SK-N-SH treated with all-trans-retinoic acid at 6 μM for 48 hours (cell line): ENCODE data around the gene ASB13.

ENCODE experiments used
- ATAC-seq: fragments of 200-7000 bp; cut with Tn5 transposase; 3 replicates; pipeline ENCODE4 v1.9.1; 2020; ENCODE audit warnings: mild to moderate bottlenecking, moderate library complexity
- ARNTL ChIP-seq: fragments of 450-650 bp; formaldehyde crosslinking; IDR thresholded peaks from 2 replicates; pipeline ENCODE4 v1.5.0; 2020; ENCODE audit warnings: low read depth, mild to moderate bottlenecking, moderate library complexity, borderline replicate concordance
- BACH2 ChIP-seq: fragments of 250-450 bp; sonication (Bioruptor Pico); IDR thresholded peaks from 2 replicates; pipeline ENCODE4 v1.9.0; 2021; ENCODE audit warnings: mild to moderate bottlenecking, borderline replicate concordance
- CSDC2 ChIP-seq: fragments of 250-450 bp; sonication (Bioruptor Pico); IDR thresholded peaks from 2 replicates; pipeline ENCODE4 v1.5.0; 2020; ENCODE audit warnings: mild to moderate bottlenecking, moderate library complexity
- CSRNP3 ChIP-seq: fragments of 250-450 bp; sonication (Bioruptor Pico); IDR thresholded peaks from 2 replicates; pipeline ENCODE4 v1.5.1; 2021; ENCODE audit warnings: mild to moderate bottlenecking, moderate library complexity
- ESRRG ChIP-seq: fragments of 250-450 bp; sonication (Bioruptor Pico); IDR thresholded peaks from 2 replicates; pipeline ENCODE4 v1.6.1; 2021; ENCODE audit warnings: mild to moderate bottlenecking
- GLIS3 ChIP-seq: fragments of 250-450 bp; sonication (Bioruptor Pico); IDR thresholded peaks from 2 replicates; pipeline ENCODE4 v1.5.0; 2020; ENCODE audit warnings: mild to moderate bottlenecking, moderate library complexity
- ISL1 ChIP-seq: fragments of 250-450 bp; sonication (Bioruptor Pico); IDR thresholded peaks from 2 replicates; pipeline ENCODE4 v2.1.2; 2022; ENCODE audit warnings: mild to moderate bottlenecking, moderate library complexity
- OSR1 ChIP-seq: fragments of 250-450 bp; sonication (Bioruptor Pico); IDR thresholded peaks from 2 replicates; pipeline ENCODE4 v1.8.0; 2022; ENCODE audit warnings: moderate library complexity, mild to moderate bottlenecking, inconsistent platforms
- PATZ1 ChIP-seq: fragments of 250-450 bp; sonication (Bioruptor Pico); IDR thresholded peaks from 2 replicates; pipeline ENCODE4 v1.8.0; 2020; ENCODE audit warnings: mild to moderate bottlenecking, moderate library complexity, borderline replicate concordance
- POU6F1 ChIP-seq: fragments of 250-450 bp; sonication (Bioruptor Pico); IDR thresholded peaks from 2 replicates; pipeline ENCODE4 v1.8.0; 2021; ENCODE audit warnings: low read depth, mild to moderate bottlenecking, moderate library complexity, borderline replicate concordance
- PPARA ChIP-seq: fragments of 250-450 bp; sonication (Bioruptor Pico); IDR thresholded peaks from 2 replicates; pipeline ENCODE4 v1.5.0; 2020; ENCODE audit warnings: mild to moderate bottlenecking, borderline replicate concordance
- RARB ChIP-seq: fragments of 250-450 bp; sonication (Bioruptor Pico); IDR thresholded peaks from 2 replicates; pipeline ENCODE4 v1.8.0; 2021; ENCODE audit warnings: mild to moderate bottlenecking, moderate library complexity
- SNAI2 ChIP-seq: fragments of 250-450 bp; sonication (Bioruptor Pico); IDR thresholded peaks from 2 replicates; pipeline ENCODE4 v1.5.0; 2020; ENCODE audit warnings: mild to moderate bottlenecking, moderate library complexity
- TOX ChIP-seq: fragments of 250-450 bp; sonication (Bioruptor Pico); IDR thresholded peaks from 2 replicates; pipeline ENCODE4 v1.8.0; 2021; ENCODE audit warnings: mild to moderate bottlenecking, moderate library complexity, borderline replicate concordance
- ZC3H10 ChIP-seq: fragments of 250-450 bp; sonication (Bioruptor Pico); IDR thresholded peaks from 2 replicates; pipeline ENCODE4 v1.5.1; 2021; ENCODE audit warnings: mild to moderate bottlenecking, moderate library complexity
- ZFP3 ChIP-seq: fragments of 250-450 bp; sonication (Bioruptor Pico); IDR thresholded peaks from 2 replicates; pipeline ENCODE4 v1.5.0; 2020; ENCODE audit warnings: mild to moderate bottlenecking, moderate library complexity
- ZNF565 ChIP-seq: fragments of 450-650 bp; formaldehyde crosslinking; conservative IDR thresholded peaks from 2 replicates; pipeline ENCODE4 v1.5.0; 2020; ENCODE audit warnings: low read depth, mild to moderate bottlenecking, moderate library complexity
- ZNF70 ChIP-seq: fragments of 450-650 bp; formaldehyde crosslinking; IDR thresholded peaks from 2 replicates; pipeline ENCODE4 v1.5.0; 2020; ENCODE audit warnings: mild to moderate bottlenecking, moderate library complexity
- TF ChIP-seq, protein P1 (sequence below): fragments of 250-450 bp; sonication (Bioruptor Pico); IDR thresholded peaks from 2 replicates; pipeline ENCODE4 v1.5.0; 2020; ENCODE audit warnings: mild to moderate bottlenecking, moderate library complexity
- TF ChIP-seq, protein P2 (sequence below): fragments of 250-450 bp; sonication (Bioruptor Pico); IDR thresholded peaks from 2 replicates; pipeline ENCODE4 v1.5.1; 2020; ENCODE audit warnings: low read depth, mild to moderate bottlenecking, moderate library complexity

Gene ASB13

GRCh38 chr10:5670662-5671375 is 4.4 kb upstream of the ASB13 start:
- no peak for ATAC-seq
- no peak for TF ChIP-seq SNAI2
- no peak for TF ChIP-seq ZNF565 (CRISPR knock-in tag)
- TF ChIP-seq, all 23 proteins: peak for 0

DNA sequence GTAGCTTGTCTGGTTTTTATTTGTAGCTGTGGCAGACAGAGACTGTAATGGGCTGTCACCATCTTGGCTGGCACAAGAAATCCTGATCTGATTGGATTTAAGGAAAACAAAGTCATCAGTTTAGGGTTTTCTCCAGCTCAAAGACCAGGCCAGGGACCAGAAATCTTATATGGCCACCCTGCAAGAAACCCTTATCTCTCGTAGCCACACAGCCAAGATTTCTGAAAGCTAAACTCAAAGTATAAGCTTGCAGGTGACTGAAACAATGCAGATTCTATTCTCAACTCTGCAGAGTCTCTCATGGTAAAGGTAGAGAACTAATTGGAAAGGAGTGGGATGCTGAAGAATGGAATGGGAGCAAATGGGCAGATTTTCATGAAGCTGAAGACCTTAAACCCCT is 3.2 kb upstream of the ASB13 start:
- TF ChIP-seq PPARA (CRISPR knock-in tag): no peak
- no peak for TF ChIP-seq ZC3H10 (CRISPR knock-in tag)
- TF ChIP-seq POU6F1 (CRISPR knock-in tag): no peak
- no peak for TF ChIP-seq ZFP3 (CRISPR knock-in tag)
- no peak for TF ChIP-seq ISL1 (CRISPR knock-in tag)
- TF ChIP-seq, protein P1, sequence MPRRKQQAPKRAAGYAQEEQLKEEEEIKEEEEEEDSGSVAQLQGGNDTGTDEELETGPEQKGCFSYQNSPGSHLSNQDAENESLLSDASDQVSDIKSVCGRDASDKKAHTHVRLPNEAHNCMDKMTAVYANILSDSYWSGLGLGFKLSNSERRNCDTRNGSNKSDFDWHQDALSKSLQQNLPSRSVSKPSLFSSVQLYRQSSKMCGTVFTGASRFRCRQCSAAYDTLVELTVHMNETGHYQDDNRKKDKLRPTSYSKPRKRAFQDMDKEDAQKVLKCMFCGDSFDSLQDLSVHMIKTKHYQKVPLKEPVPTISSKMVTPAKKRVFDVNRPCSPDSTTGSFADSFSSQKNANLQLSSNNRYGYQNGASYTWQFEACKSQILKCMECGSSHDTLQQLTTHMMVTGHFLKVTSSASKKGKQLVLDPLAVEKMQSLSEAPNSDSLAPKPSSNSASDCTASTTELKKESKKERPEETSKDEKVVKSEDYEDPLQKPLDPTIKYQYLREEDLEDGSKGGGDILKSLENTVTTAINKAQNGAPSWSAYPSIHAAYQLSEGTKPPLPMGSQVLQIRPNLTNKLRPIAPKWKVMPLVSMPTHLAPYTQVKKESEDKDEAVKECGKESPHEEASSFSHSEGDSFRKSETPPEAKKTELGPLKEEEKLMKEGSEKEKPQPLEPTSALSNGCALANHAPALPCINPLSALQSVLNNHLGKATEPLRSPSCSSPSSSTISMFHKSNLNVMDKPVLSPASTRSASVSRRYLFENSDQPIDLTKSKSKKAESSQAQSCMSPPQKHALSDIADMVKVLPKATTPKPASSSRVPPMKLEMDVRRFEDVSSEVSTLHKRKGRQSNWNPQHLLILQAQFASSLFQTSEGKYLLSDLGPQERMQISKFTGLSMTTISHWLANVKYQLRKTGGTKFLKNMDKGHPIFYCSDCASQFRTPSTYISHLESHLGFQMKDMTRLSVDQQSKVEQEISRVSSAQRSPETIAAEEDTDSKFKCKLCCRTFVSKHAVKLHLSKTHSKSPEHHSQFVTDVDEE (CRISPR knock-in tag): no peak
- no peak for TF ChIP-seq OSR1
- TF ChIP-seq GLIS3 (CRISPR knock-in tag): no peak
- no peak for TF ChIP-seq ZNF70 (CRISPR knock-in tag)
- no peak for TF ChIP-seq SNAI2
- TF ChIP-seq PATZ1 (CRISPR knock-in tag): no peak
- ATAC-seq: no peak

- TF ChIP-seq ZNF565 (CRISPR knock-in tag): no peak
- TF ChIP-seq, protein P2, sequence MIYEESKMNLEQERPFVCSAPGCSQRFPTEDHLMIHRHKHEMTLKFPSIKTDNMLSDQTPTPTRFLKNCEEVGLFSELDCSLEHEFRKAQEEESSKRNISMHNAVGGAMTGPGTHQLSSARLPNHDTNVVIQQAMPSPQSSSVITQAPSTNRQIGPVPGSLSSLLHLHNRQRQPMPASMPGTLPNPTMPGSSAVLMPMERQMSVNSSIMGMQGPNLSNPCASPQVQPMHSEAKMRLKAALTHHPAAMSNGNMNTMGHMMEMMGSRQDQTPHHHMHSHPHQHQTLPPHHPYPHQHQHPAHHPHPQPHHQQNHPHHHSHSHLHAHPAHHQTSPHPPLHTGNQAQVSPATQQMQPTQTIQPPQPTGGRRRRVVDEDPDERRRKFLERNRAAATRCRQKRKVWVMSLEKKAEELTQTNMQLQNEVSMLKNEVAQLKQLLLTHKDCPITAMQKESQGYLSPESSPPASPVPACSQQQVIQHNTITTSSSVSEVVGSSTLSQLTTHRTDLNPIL (CRISPR knock-in tag): no peak
- no peak for TF ChIP-seq OSR1
- TF ChIP-seq, all 23 proteins: peak for 0
- ATAC-seq: no peak
These were observed 2.0 kb upstream of the ASB13 start for GRCh38 chr10:5668429-5668828.

DNA sequence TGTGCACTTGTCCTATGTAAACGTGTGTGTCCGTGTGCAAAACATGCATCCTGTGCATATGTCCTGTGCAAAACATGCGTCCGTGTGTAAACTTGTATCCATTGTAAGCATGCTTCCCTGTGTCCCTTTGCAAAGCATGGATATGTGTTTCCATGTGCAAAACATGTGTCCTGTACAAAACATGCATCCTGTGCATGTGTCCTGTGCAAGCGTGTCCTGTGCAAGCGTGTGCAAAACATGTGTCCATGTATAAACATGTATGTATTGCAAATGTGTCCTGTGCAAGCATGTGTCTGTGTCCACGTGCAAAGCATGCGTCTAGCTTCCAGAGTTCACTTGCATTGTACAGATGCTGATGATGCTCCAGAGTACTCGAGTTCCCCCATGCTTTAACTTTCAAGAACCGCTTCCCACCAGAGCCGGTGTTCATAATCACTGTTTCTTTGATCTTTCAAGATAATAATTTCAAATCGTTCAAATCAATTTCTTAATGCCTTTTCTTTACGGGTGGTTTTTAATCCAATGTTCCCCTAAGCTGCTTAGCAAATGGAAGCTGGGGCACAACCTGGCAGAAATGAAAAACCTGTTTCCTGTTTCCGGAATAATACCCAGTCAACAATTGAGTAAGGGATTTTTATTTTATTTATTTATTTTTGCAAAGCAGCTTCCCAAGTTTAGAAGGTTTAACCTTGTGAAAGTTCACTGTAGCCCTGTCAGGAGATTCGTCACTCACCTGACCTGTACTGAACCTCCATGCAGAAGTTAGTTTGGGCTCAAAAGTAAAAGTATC is 641 bp upstream of the ASB13 start:
- ATAC-seq: no peak; the same call in 2 of the 3 replicates
- TF ChIP-seq ESRRG (CRISPR knock-in tag) (no peak), POU6F1 (CRISPR knock-in tag) (no peak), CSRNP3 (CRISPR knock-in tag) (no peak), GLIS3 (CRISPR knock-in tag) (no peak), BACH2 (CRISPR knock-in tag) (no peak), ARNTL (no peak), RARB (CRISPR knock-in tag) (no peak), CSDC2 (CRISPR knock-in tag) (no peak), TOX (CRISPR knock-in tag) (no peak), SNAI2 (no peak), ZC3H10 (CRISPR knock-in tag) (no peak), ZFP3 (CRISPR knock-in tag) (no peak)
- TF ChIP-seq, protein P1 (CRISPR knock-in tag): no peak
